GM12878 (cell line): Measurements from ENCODE around the gene JADE2. TPM values are rescaled to one million over a fixed set of nuclear protein-coding genes. Genes with fewer than 3 reads are reported as not detected.

Source experiments
- ATAC-seq: fragments of 200-7000 bp; cut with Tn5 transposase; 3 replicates; pipeline ENCODE4 v1.9.1; 2020; ENCODE audit warnings: mild to moderate bottlenecking, moderate library complexity
- BruUV-seq: library from RNA; stranded (reverse); fragments of 400-500 nt; replicated peaks from 2 replicates; lab custom pipeline; 2021; lab: Mats Ljungman, UMichigan
- CTCF ChIA-PET: fragments of 300-600 bp; sonication (Branson Sonifier 250); formaldehyde crosslinking; extraction: SDS; loops from one replicate; lab custom pipeline; 2021; ENCODE audit warnings: inconsistent platforms; lab: Yijun Ruan, JAX
- POLR2A ChIA-PET: fragments of 350-600 bp; formaldehyde crosslinking; extraction: SDS; loops from one replicate; lab custom pipeline; 2021; ENCODE audit warnings: inconsistent platforms; lab: Charles Lee
- RAD21 ChIA-PET: fragments of 300-600 bp; sonication (Branson Sonifier 250); formaldehyde crosslinking; loops from one replicate; lab custom pipeline; 2023; ENCODE audit warnings: antibody characterized with exemption; ENCODE audit not compliant: unreplicated experiment; lab: Charles Lee
- SMC1A ChIA-PET: fragments of 300-600 bp; sonication (Branson Sonifier 250); formaldehyde crosslinking; loops from one replicate; lab custom pipeline; 2023; ENCODE audit not compliant: unreplicated experiment, uncharacterized antibody; lab: Charles Lee
- DNase-seq: peaks from one replicate; pipeline ENCODE4 v3.0.0-alpha.2; 2011; ENCODE audit warnings: low read depth, low spot score
- FAIRE-seq: peaks from 3 replicates; lab custom pipeline; 2011; peaks lifted over from hg19 to GRCh38; lab: Jason Lieb, UNC
- H2AFZ ChIP-seq: 2 replicates; pipeline ENCODE4 v1.6.0; 2011; ENCODE audit warnings: low read depth, low read length, control low read depth; ENCODE audit not compliant: control insufficient read depth
- H3K27ac ChIP-seq: 2 replicates; pipeline ENCODE4 v1.5.1; 2011; ENCODE audit warnings: control low read depth; ENCODE audit not compliant: control insufficient read depth, insufficient read depth
- H3K27me3 ChIP-seq, 2 experiments: replicated peaks in 1 of 2; 2 replicates each; pipeline versions ENCODE4 v1.6.0 to v1.6.1; 2011; ENCODE audit warnings: low read length in 1 of 2; ENCODE audit not compliant: control insufficient read depth in 2 of 2, insufficient read depth in 2 of 2
- H3K36me3 ChIP-seq, 2 experiments: 2 replicates each; pipeline ENCODE4 v1.5.1; 2011; ENCODE audit warnings: low read length in 1 of 2; ENCODE audit not compliant: control insufficient read depth in 2 of 2, insufficient read depth in 2 of 2
- H3K4me1 ChIP-seq: 2 replicates; pipeline ENCODE4 v1.6.1; 2011; ENCODE audit warnings: mild to moderate bottlenecking, low read length, moderate library complexity, mixed read lengths; ENCODE audit not compliant: control insufficient read depth, insufficient read depth
- H3K4me2 ChIP-seq: 2 replicates; pipeline ENCODE4 v1.6.0; 2011; ENCODE audit warnings: control low read depth; ENCODE audit not compliant: control insufficient read depth, insufficient read depth
- H3K4me3 ChIP-seq: fragments of 200-600 bp; sonication (generic); 2 replicates; pipeline ENCODE4 v1.5.1; 2016
- H3K79me2 ChIP-seq: 2 replicates; pipeline ENCODE4 v1.6.0; 2011; ENCODE audit warnings: low read length; ENCODE audit not compliant: control insufficient read depth, insufficient read depth
- H3K9ac ChIP-seq: 2 replicates; pipeline ENCODE4 v1.8.0; 2011; ENCODE audit warnings: low read length, control low read depth, mixed read lengths; ENCODE audit not compliant: control insufficient read depth, insufficient read depth
- H3K9me3 ChIP-seq: replicated peaks from 3 replicates; pipeline ENCODE4 v1.5.1; 2011; ENCODE audit warnings: mild to moderate bottlenecking, low read length; ENCODE audit not compliant: control insufficient read depth, insufficient read depth
- H4K20me1 ChIP-seq: 2 replicates; pipeline ENCODE4 v1.6.0; 2011; ENCODE audit not compliant: control insufficient read depth, insufficient read depth
- CHD2 ChIP-seq: IDR thresholded peaks from 2 replicates; pipeline ENCODE4 v1.6.1; 2011; ENCODE audit warnings: low read depth, low read length, improper control_type of control experiment, borderline replicate concordance
- E2F8 ChIP-seq: fragments of 450-650 bp; IDR thresholded peaks from 2 replicates; pipeline ENCODE4 v1.6.1; 2018; ENCODE audit warnings: mild to moderate bottlenecking, low read depth, moderate library complexity; ENCODE audit not compliant: partially characterized antibody
- LARP7 ChIP-seq: fragments of 450-650 bp; IDR thresholded peaks from 2 replicates; pipeline ENCODE4 v1.6.1; 2017; ENCODE audit warnings: mild to moderate bottlenecking
- NKRF ChIP-seq: fragments of 450-650 bp; conservative IDR thresholded peaks from 2 replicates; pipeline ENCODE4 v1.6.1; 2017; ENCODE audit warnings: mild to moderate bottlenecking, moderate library complexity
- RELA ChIP-seq: fragments of 450-650 bp; IDR thresholded peaks from 2 replicates; pipeline ENCODE4 v1.8.0; 2014; ENCODE audit warnings: borderline replicate concordance; ENCODE audit not compliant: partially characterized antibody
- SUPT20H ChIP-seq: IDR thresholded peaks from 2 replicates; pipeline ENCODE4 v1.6.1; 2011; ENCODE audit warnings: low read depth, mild to moderate bottlenecking, low read length, moderate library complexity, borderline replicate concordance; ENCODE audit not compliant: control insufficient read depth
- whole genome bisulfite sequencing: methylation state at CpG from one replicate; pipeline ENCODE4 v1.1.6; 2016; ENCODE audit warnings: low lambda C conversion rate; ENCODE audit not compliant: insufficient replicate concordance, insufficient coverage; ENCODE audit errors: missing lambda C conversion rate; 5-methylcytosine and 5-hydroxymethylcytosine counted together
- in situ Hi-C: fragments of 300-500 bp; cut with MboI; formaldehyde crosslinking; loops from 9 replicates; pipeline ENCODE4 v1.14.3; 2018; ENCODE audit warnings: mixed read lengths
- intact Hi-C: fragments of 100-400 bp; cut with micrococcal nuclease; formaldehyde crosslinking; loops from one replicate; pipeline ENCODE4 v1.14.2; 2022; ENCODE audit not compliant: unreplicated experiment
- polyA plus RNA-seq, 11 experiments: library from polyadenylated mRNA; depleted of rRNA in 4 of 11; unstranded in 6 of 11; stranded (reverse) in 5 of 11; fragments of >200 nt; fragmentation: Nextera tagmentation in 4 of 11; fragmentation: Illumina TruSeq in 1 of 11; extraction: Ambion mirVana in 4 of 11; extraction: Trizol in 1 of 11; gene quantifications; 1 replicate in 1 of 11; 2 replicates in 10 of 11; pipeline versions ENCODE4 v1.2.1 to v1.2.3, GENCODE V29; 2011 to 2016; ENCODE audit warnings: inconsistent platforms in 2 of 11, missing spikeins in 2 of 11, low read depth in 1 of 11
- total RNA-seq, 4 experiments: library from RNA; depleted of rRNA in 3 of 4; stranded (reverse); fragments of >200 nt in 3 of 4; fragmentation: Illumina TruSeq in 1 of 4; extraction: Trizol in 1 of 4; gene quantifications; 2 replicates each; pipeline versions ENCODE4 v1.2.1 to v1.2.3, GENCODE V29; 2013 to 2021

The JADE2 gene
- total and polyA plus RNA-seq, 10 of the 15 experiments (the other 5 are each of a cell fraction or from before 2014, with no cell fraction given): 1.5 to 67.0 (median 22.4) TPM

GRCh38 chr5:134565791-134566740 is 40.6 kb downstream of the JADE2 start:
- 91% methylated on average over 28 of the region's 28 CpGs for WGBS
- FAIRE-seq: no peak
- SMC1A ChIA-PET: interaction anchor here (0.7 kb wide), 1 partner anchor 35 kb away, joined by 3 read pairs; no protein-coding TSS in a partner anchor

More at GRCh38 chr5:134565791-134566740, 40.6 kb downstream of the JADE2 start:
- H3K36me3 ChIP-seq: peaks cover 38 to 72% of the 10 kb centered on the region in 2 experiments
- H3K9ac ChIP-seq: no peak overlapping the region
- H2AFZ ChIP-seq: no peak overlapping the region
- peaks cover 3% of the 10 kb centered on the region; the same call in 1 of the 2 replicates for H3K4me1 ChIP-seq
- H3K9me3 ChIP-seq: no peaks in the 10 kb centered on the region
- BruUV-seq: no TSS peak
- no peaks in the 10 kb centered on the region; the same call in 1 of the 2 replicates for H4K20me1 ChIP-seq
- no peaks in the 10 kb centered on the region for H3K79me2 ChIP-seq
- intact Hi-C loops: no loop called here
- ATAC-seq: no peak
- ChIA-PET RAD21 (no interaction called here), CTCF (interaction anchor here (0.7 to 1.6 kb wide), 3 partner anchors 10 to 263 kb away, joined by 3 to 4 read pairs (median 3); no protein-coding TSS in a partner anchor)
- no peak for DNase-seq
- no peak overlapping the region for H3K4me3 ChIP-seq
- TF ChIP-seq RELA (no peak), NKRF (no peak), CHD2 (no peak), LARP7 (no peak), SUPT20H (no peak), E2F8 (no peak)
- TF ChIP-seq, all 136 proteins: peak for 0
- in situ Hi-C loops: no loop called here
- POLR2A ChIA-PET: no interaction called here
- no peak overlapping the region for H3K27ac ChIP-seq
- no peak overlapping the region for H3K4me2 ChIP-seq
- H3K27me3 ChIP-seq: no peaks in the 10 kb centered on the region
